K562 (cell line): ENCODE measurements around the gene FGD6. TPM values are rescaled to one million over a fixed set of nuclear protein-coding genes. Genes with fewer than 3 reads are reported as not detected.

ENCODE experiments used
- ATAC-seq: fragments of 200-7000 bp; cut with Tn5 transposase; 3 replicates; pipeline ENCODE4 v1.9.1; 2020; ENCODE audit warnings: moderate library complexity
- BruUV-seq: library from RNA; stranded (reverse); fragments of 400-500 nt; replicated peaks from 2 replicates; lab custom pipeline; 2021; lab: Mats Ljungman, UMichigan
- CTCF ChIA-PET: fragments of 300-600 bp; formaldehyde crosslinking; extraction: SDS; loops from one replicate; lab custom pipeline; 2021; ENCODE audit warnings: low intra/inter-chr PET ratio; lab: Yijun Ruan, JAX
- POLR2A ChIA-PET: fragments of 300-600, 350-650 bp; sonication (Branson Sonifier 250); formaldehyde crosslinking; extraction: SDS; loops from one replicate; lab custom pipeline; 2021; ENCODE audit warnings: antibody characterized with exemption, inconsistent platforms; lab: Yijun Ruan, JAX
- DNase-seq, 4 experiments: peaks; one replicate each; pipeline versions ENCODE4 v3.0.0 to v3.0.0-alpha.2; 2011 to 2018; ENCODE audit warnings: low spot score in 3 of 4, mixed read lengths in 3 of 4; ENCODE audit errors: extremely low read depth in 1 of 4
- FAIRE-seq: peaks from 2 replicates; lab custom pipeline; 2011; peaks lifted over from hg19 to GRCh38; lab: Jason Lieb, UNC
- H2AFZ ChIP-seq: 2 replicates; pipeline ENCODE4 v1.6.0; 2011; ENCODE audit warnings: low read depth, low read length, control low read depth, inconsistent platforms
- H3K27ac ChIP-seq: fragments of 200-600 bp; 3 replicates; pipeline ENCODE4 v1.8.0; 2011; ENCODE audit warnings: low read depth, mild to moderate bottlenecking, control low read depth, inconsistent platforms, low read length, moderate library complexity, mixed read lengths; ENCODE audit errors: extremely low read depth
- H3K27me3 ChIP-seq, 2 experiments: fragments of 300-600 bp in 1 of 2; 2 replicates in 1 of 2; 3 replicates in 1 of 2; pipeline versions ENCODE4 v1.6.0 to v1.8.0; 2011; ENCODE audit warnings: inconsistent platforms in 2 of 2, low read length in 2 of 2, mild to moderate bottlenecking in 1 of 2, mixed read lengths in 1 of 2, moderate library complexity in 1 of 2; ENCODE audit not compliant: control insufficient read depth in 2 of 2, insufficient read depth in 2 of 2
- H3K36me3 ChIP-seq: fragments of 300-600 bp; 3 replicates; pipeline ENCODE4 v1.8.0; 2011; ENCODE audit warnings: mild to moderate bottlenecking, low read length, inconsistent platforms; ENCODE audit not compliant: control insufficient read depth, insufficient read depth
- H3K4me1 ChIP-seq, 2 experiments: fragments of 200-600 bp in 1 of 2; replicated peaks in 1 of 2; 2 replicates in 1 of 2; 3 replicates in 1 of 2; pipeline versions ENCODE4 v1.5.1 to v1.8.0; 2011; ENCODE audit warnings: inconsistent platforms in 2 of 2, low read length in 2 of 2, mild to moderate bottlenecking in 1 of 2, mixed read lengths in 1 of 2, moderate library complexity in 1 of 2; ENCODE audit not compliant: control insufficient read depth in 2 of 2, insufficient read depth in 2 of 2
- H3K4me2 ChIP-seq: 2 replicates; pipeline ENCODE4 v1.6.1; 2011; ENCODE audit warnings: low read length, control low read depth, inconsistent platforms, mixed read lengths; ENCODE audit not compliant: insufficient read depth
- H3K4me3 ChIP-seq: fragments of 200-600 bp; sonication (generic), shearing (Covaris generic); 2 replicates; pipeline ENCODE4 v1.5.1; 2016; ENCODE audit warnings: control low read depth, inconsistent platforms
- H3K79me2 ChIP-seq: fragments of 200-600 bp; 3 replicates; pipeline ENCODE4 v1.8.0; 2011; ENCODE audit warnings: low read length, inconsistent platforms; ENCODE audit not compliant: control insufficient read depth, insufficient read depth
- H3K9ac ChIP-seq, 2 experiments: 2 replicates each; pipeline versions ENCODE4 v1.6.0 to v1.6.1; 2011; ENCODE audit warnings: low read depth in 2 of 2, low read length in 2 of 2, control low read depth in 1 of 2, inconsistent platforms in 1 of 2, mild to moderate bottlenecking in 1 of 2, mixed read lengths in 1 of 2; ENCODE audit not compliant: insufficient read depth in 1 of 2
- H3K9me1 ChIP-seq: one replicate; pipeline ENCODE4 v1.6.0; 2011; ENCODE audit warnings: inconsistent platforms, mild to moderate bottlenecking, low read length, moderate library complexity; ENCODE audit not compliant: control insufficient read depth, insufficient read depth
- H3K9me3 ChIP-seq: replicated peaks from 2 replicates; pipeline ENCODE4 v1.5.1; 2011; ENCODE audit warnings: low read depth, low read length, inconsistent platforms; ENCODE audit not compliant: control insufficient read depth, insufficient read depth
- H4K20me1 ChIP-seq: replicated peaks from 2 replicates; pipeline ENCODE4 v1.6.1; 2011; ENCODE audit warnings: low read length, inconsistent platforms, mixed read lengths; ENCODE audit not compliant: control insufficient read depth, insufficient read depth
- ETV1 ChIP-seq: fragments of 450-650 bp; conservative IDR thresholded peaks from 2 replicates; pipeline ENCODE4 v1.6.1; 2016; ENCODE audit warnings: missing genetic modification characterization, control low read depth, low read depth, missing compliant biosample characterization
- HMGXB4 ChIP-seq: sonication (generic); formaldehyde crosslinking; IDR thresholded peaks from 2 replicates; pipeline ENCODE4 v1.8.1; 2023; ENCODE audit warnings: mild to moderate bottlenecking, missing genetic modification reagents
- KLF6 ChIP-seq: fragments of 250-450 bp; sonication (Bioruptor Pico); IDR thresholded peaks from 2 replicates; pipeline ENCODE4 v1.4.0; 2020; ENCODE audit warnings: mild to moderate bottlenecking, moderate library complexity, borderline replicate concordance
- NFE2 ChIP-seq: IDR thresholded peaks from 2 replicates; pipeline ENCODE4 v1.6.1; 2014; ENCODE audit warnings: antibody characterized with exemption, low read depth
- NFIC ChIP-seq: fragments of 450-650 bp; IDR thresholded peaks from 2 replicates; pipeline ENCODE4 v1.6.1; 2017; ENCODE audit warnings: mild to moderate bottlenecking, inconsistent platforms
- NR2F6 ChIP-seq: fragments of 450-650 bp; formaldehyde crosslinking; IDR thresholded peaks from 2 replicates; pipeline ENCODE4 v1.4.0; 2020; ENCODE audit warnings: mild to moderate bottlenecking
- POU5F1 ChIP-seq: fragments of 150-350 bp; IDR thresholded peaks from 2 replicates; pipeline ENCODE4 v1.6.1; 2014; ENCODE audit warnings: borderline replicate concordance, low read length, low read depth, mild to moderate bottlenecking; ENCODE audit not compliant: partially characterized antibody
- TAF15 ChIP-seq: fragments of 200-400 bp; formaldehyde crosslinking; IDR thresholded peaks from 2 replicates; pipeline ENCODE4 v1.6.1; 2017; ENCODE audit warnings: mild to moderate bottlenecking, low read depth, low read length, moderate library complexity
- TFAM ChIP-seq: fragments of 250-450 bp; sonication (Bioruptor Pico); conservative IDR thresholded peaks from 2 replicates; pipeline ENCODE4 v1.5.0; 2021; ENCODE audit warnings: mild to moderate bottlenecking, moderate library complexity
- TGIF2 ChIP-seq: sonication (generic); formaldehyde crosslinking; IDR thresholded peaks from 2 replicates; pipeline ENCODE4 v1.8.1; 2022; ENCODE audit warnings: mild to moderate bottlenecking, missing genetic modification reagents, moderate library complexity
- ZBTB7A ChIP-seq: IDR thresholded peaks from 2 replicates; pipeline ENCODE4 v1.6.1; 2011; ENCODE audit warnings: low read depth, mild to moderate bottlenecking, low read length, moderate library complexity, borderline replicate concordance; ENCODE audit not compliant: control insufficient read depth
- ZNF431 ChIP-seq: sonication (generic); formaldehyde crosslinking; IDR thresholded peaks from 2 replicates; pipeline ENCODE4 v1.8.0; 2022; ENCODE audit warnings: mild to moderate bottlenecking, missing genetic modification reagents
- ZNF707 ChIP-seq: fragments of 250-450 bp; sonication (Bioruptor Pico); conservative IDR thresholded peaks from 2 replicates; pipeline ENCODE4 v1.8.0; 2022; ENCODE audit warnings: inconsistent platforms, mild to moderate bottlenecking, moderate library complexity
- ZNF778 ChIP-seq: fragments of 450-650 bp; formaldehyde crosslinking; IDR thresholded peaks from 2 replicates; pipeline ENCODE4 v1.4.0; 2020; ENCODE audit warnings: mild to moderate bottlenecking, moderate library complexity
- WGBS: fragments of 100-300 bp; shearing (Covaris generic); methylation state at CpG from one replicate; pipeline ENCODE4 v1.1.6; 2016; ENCODE audit warnings: low coverage, mixed read lengths; ENCODE audit not compliant: insufficient coverage; ENCODE audit errors: missing lambda C conversion rate; 5-methylcytosine and 5-hydroxymethylcytosine counted together
- in situ Hi-C: fragments of 300-500 bp; cut with MboI; formaldehyde crosslinking; loops from 4 replicates; pipeline ENCODE4 v1.15.0; 2018; ENCODE audit warnings: inconsistent platforms, mixed read lengths
- intact Hi-C: fragments of 100-400 bp; cut with micrococcal nuclease; formaldehyde crosslinking; loops from 2 replicates; pipeline ENCODE4 v1.14.2; 2022
- polyA plus RNA-seq, 8 experiments: library from polyadenylated mRNA; depleted of rRNA in 4 of 8; stranded (reverse) in 5 of 8; unstranded in 3 of 8; fragments of >200 nt; fragmentation: Nextera tagmentation in 2 of 8; fragmentation: Illumina TruSeq in 1 of 8; extraction: Ambion mirVana in 2 of 8; extraction: Trizol in 1 of 8; gene quantifications; 2 replicates each; pipeline versions ENCODE4 v1.2.1 to v1.2.3, GENCODE V29; 2011 to 2014; ENCODE audit warnings: inconsistent platforms in 1 of 8, missing spikeins in 1 of 8
- total RNA-seq, 7 experiments: library from RNA; depleted of rRNA in 6 of 7; stranded (reverse); fragments of >200 nt in 6 of 7; fragmentation: Illumina TruSeq in 2 of 7; extraction: Trizol in 2 of 7; gene quantifications; 2 replicates each; pipeline versions ENCODE4 v1.2.1 to v1.2.3, GENCODE V29; 2011 to 2021; ENCODE audit warnings: low replicate concordance in 1 of 7

Gene FGD6
- total and polyA plus RNA-seq, 9 of the 15 experiments (the other 6 are each of a cell fraction or from before 2014, with no cell fraction given), result 1.5 to 11.1 (median 5.8) TPM

GRCh38 chr12:95116341-95116740, 100.9 kb downstream of the FGD6 start:
- no peak for ATAC-seq
- H3K4me2 ChIP-seq, result no peak overlapping the region
- DNase-seq, result no peak
- H3K4me3 ChIP-seq, result no peak overlapping the region
- in situ Hi-C loops (loop anchor here (5.0 kb wide), 1 partner anchor 416 kb away; no protein-coding TSS in a partner anchor), intact Hi-C loops (no loop called here)
- no peak overlapping the region for H3K9ac ChIP-seq
- no peaks in the 10 kb centered on the region for H3K79me2 ChIP-seq
- no peaks in the 10 kb centered on the region for H4K20me1 ChIP-seq
- no peak overlapping the region for H3K27ac ChIP-seq
- no peaks in the 10 kb centered on the region for H3K27me3 ChIP-seq
- no peaks in the 10 kb centered on the region for H3K9me3 ChIP-seq
- H3K9me1 ChIP-seq, result no peaks in the 10 kb centered on the region
- H3K4me1 ChIP-seq, result no peaks in the 10 kb centered on the region; a peak in 1 of 5 replicates
- peak; percentile 15 for FAIRE-seq
- CTCF ChIA-PET, result interaction anchor here (0.6 to 2.6 kb wide), 3 partner anchors 100 to 966 kb away, joined by 4 to 32 read pairs (median 25); partner anchors contain the start of genes FGD6 and VEZT
- H3K36me3 ChIP-seq, result peaks cover 5% of the 10 kb centered on the region; the same call in 1 of the 3 replicates
- POLR2A ChIA-PET, result no interaction called here
- no TSS peak for BruUV-seq
- WGBS, result 37% methylated on average over 4 of the region's 4 CpGs
- no peak for TF ChIP-seq TFAM
- TF ChIP-seq NR2F6 (CRISPR knock-in tag), result no peak
- TF ChIP-seq ZBTB7A, result no peak
- no peak for TF ChIP-seq NFE2
- no peak for TF ChIP-seq ZNF778 (CRISPR knock-in tag)
- TF ChIP-seq TGIF2 (CRISPR knock-in tag), result no peak
- TF ChIP-seq, all 486 proteins: peak for 0
- H2AFZ ChIP-seq, result no peak overlapping the region

GRCh38 chr12:95115641-95116040, 101.6 kb downstream of the FGD6 start:
- H4K20me1 ChIP-seq, result no peaks in the 10 kb centered on the region
- no peaks in the 10 kb centered on the region for H3K9me1 ChIP-seq
- ATAC-seq (no peak), FAIRE-seq (no peak), DNase-seq (no peak)
- no peaks in the 10 kb centered on the region; a peak in 1 of 5 replicates for H3K4me1 ChIP-seq
- H3K27ac ChIP-seq, result no peak overlapping the region
- H2AFZ ChIP-seq, result no peak overlapping the region
- ChIA-PET CTCF (interaction anchor here (2.2 to 2.6 kb wide), 2 partner anchors 101 to 419 kb away, joined by 25 to 32 read pairs; partner anchors contain the start of genes FGD6 and VEZT), POLR2A (no interaction called here)
- in situ Hi-C loops (loop anchor here (5.0 kb wide), 1 partner anchor 417 kb away; no protein-coding TSS in a partner anchor), intact Hi-C loops (no loop called here)
- peaks cover 5% of the 10 kb centered on the region; the same call in 1 of the 3 replicates for H3K36me3 ChIP-seq
- BruUV-seq, result no TSS peak
- H3K4me2 ChIP-seq, result no peak overlapping the region
- WGBS, result 74% methylated on average over 7 of the region's 7 CpGs
- H3K9ac ChIP-seq, result no peak overlapping the region
- no peaks in the 10 kb centered on the region for H3K27me3 ChIP-seq
- no peaks in the 10 kb centered on the region for H3K9me3 ChIP-seq
- no peak overlapping the region for H3K4me3 ChIP-seq
- no peaks in the 10 kb centered on the region for H3K79me2 ChIP-seq
- TF ChIP-seq ZNF431 (CRISPR knock-in tag), result no peak
- no peak for TF ChIP-seq NFIC
- TF ChIP-seq POU5F1, result no peak
- no peak for TF ChIP-seq ETV1 (tag)
- no peak for TF ChIP-seq ZNF707 (CRISPR knock-in tag)
- TF ChIP-seq KLF6 (CRISPR knock-in tag), result no peak
- TF ChIP-seq TAF15, result no peak
- TF ChIP-seq HMGXB4 (CRISPR knock-in tag), result no peak
